KMS-11 (cell line): ENCODE data around the gene SCGB2B2.

Experiments used
- H2AFZ ChIP-seq: fragments of 200-600 bp; sonication (generic); 2 replicates; pipeline ENCODE4 v1.6.1; 2016; ENCODE audit warnings: antibody characterized with exemption, mixed run types, low read depth
- H3K27ac ChIP-seq: fragments of 200-600 bp; sonication (generic); 2 replicates; pipeline ENCODE4 v1.6.1; 2016; ENCODE audit warnings: mild to moderate bottlenecking, mixed run types
- H3K27me3 ChIP-seq: fragments of 200-600 bp; sonication (generic); 2 replicates; pipeline ENCODE4 v1.6.1; 2017; ENCODE audit warnings: mild to moderate bottlenecking, low read depth, mixed run types, moderate library complexity; ENCODE audit not compliant: insufficient read depth
- H3K36me3 ChIP-seq: fragments of 200-600 bp; sonication (generic); 2 replicates; pipeline ENCODE4 v1.6.1; 2017; ENCODE audit warnings: mild to moderate bottlenecking, mixed run types; ENCODE audit not compliant: insufficient read depth
- H3K4me1 ChIP-seq: fragments of 200-600 bp; sonication (generic); 2 replicates; pipeline ENCODE4 v1.6.1; 2016; ENCODE audit warnings: mild to moderate bottlenecking, low read depth, mixed run types; ENCODE audit not compliant: poor library complexity, severe bottlenecking
- H3K4me2 ChIP-seq: fragments of 200-600 bp; sonication (generic); 2 replicates; pipeline ENCODE4 v1.7.0; 2016; ENCODE audit warnings: mild to moderate bottlenecking, mixed run types
- H3K4me3 ChIP-seq: fragments of 200-600 bp; sonication (generic); IDR thresholded peaks from 2 replicates; pipeline ENCODE4 v1.6.1; 2017; ENCODE audit warnings: low read depth, low read length, mixed read lengths; ENCODE audit not compliant: insufficient read depth
- H3K79me2 ChIP-seq: fragments of 200-600 bp; sonication (generic); 2 replicates; pipeline ENCODE4 v1.6.1; 2016; ENCODE audit warnings: low read depth, mixed run types; ENCODE audit not compliant: insufficient read depth
- H3K9ac ChIP-seq: fragments of 200-600 bp; sonication (generic); 2 replicates; pipeline ENCODE4 v1.6.1; 2016; ENCODE audit warnings: mild to moderate bottlenecking, mixed run types
- H4K20me1 ChIP-seq: fragments of 200-600 bp; sonication (generic); 2 replicates; pipeline ENCODE4 v1.6.1; 2016; ENCODE audit warnings: mild to moderate bottlenecking, mixed run types; ENCODE audit not compliant: insufficient read depth
- CTCF ChIP-seq: fragments of 200-600 bp; sonication (generic); conservative IDR thresholded peaks from 2 replicates; pipeline ENCODE4 v1.6.1; 2017; ENCODE audit warnings: low read depth, mild to moderate bottlenecking, antibody characterized with exemption, low read length, moderate library complexity, mixed read lengths

The SCGB2B2 gene

GRCh38 chr19:34681478-34681877 is 4.5 kb upstream of the SCGB2B2 start:
- no peak for TF ChIP-seq CTCF
- H3K27ac ChIP-seq = no peak overlapping the region
- no peak overlapping the region for H3K9ac ChIP-seq
- H2AFZ ChIP-seq = no peak overlapping the region
- H3K4me1 ChIP-seq = peaks cover 7% of the 10 kb centered on the region
- H3K4me2 ChIP-seq = no peak overlapping the region
- no peaks in the 10 kb centered on the region for H3K79me2 ChIP-seq
- no peak overlapping the region for H3K4me3 ChIP-seq
- H4K20me1 ChIP-seq = no peaks in the 10 kb centered on the region
- no peaks in the 10 kb centered on the region for H3K27me3 ChIP-seq
- peaks cover 3% of the 10 kb centered on the region; the same call in 1 of the 2 replicates for H3K36me3 ChIP-seq

GRCh38 chr19:34678421-34678820 is 1.5 kb upstream of the SCGB2B2 start:
- Histone ChIP-seq H4K20me1 (no peaks in the 10 kb centered on the region), H3K36me3 (peaks cover 3% of the 10 kb centered on the region; the same call in 1 of the 2 replicates), H3K4me2 (no peak overlapping the region), H3K4me1 (peaks cover 11% of the 10 kb centered on the region), H3K27me3 (no peaks in the 10 kb centered on the region), H3K79me2 (no peaks in the 10 kb centered on the region), H3K27ac (no peak overlapping the region), H3K4me3 (no peak overlapping the region), H3K9ac (no peak overlapping the region), H2AFZ (no peak overlapping the region)
- no peak for TF ChIP-seq CTCF

- H3K4me1 ChIP-seq = peaks cover 11% of the 10 kb centered on the region
- no peaks in the 10 kb centered on the region for H3K79me2 ChIP-seq
- peak overlapping the region; percentile 76 for H3K9ac ChIP-seq
- H4K20me1 ChIP-seq = no peaks in the 10 kb centered on the region
- no peaks in the 10 kb centered on the region for H3K27me3 ChIP-seq
- no peak overlapping the region for H3K4me3 ChIP-seq
- TF ChIP-seq CTCF = no peak
- H3K4me2 ChIP-seq = peak overlapping the region; percentile 67
- peak overlapping the region; percentile 84 for H3K27ac ChIP-seq
- peaks cover 3% of the 10 kb centered on the region; the same call in 1 of the 2 replicates for H3K36me3 ChIP-seq
- H2AFZ ChIP-seq = peak overlapping the region; percentile 100
Measured at GRCh38 chr19:34678085-34678412, 1.1 kb upstream of the SCGB2B2 start.

- H3K27ac ChIP-seq = peak within 1 kb of the TSS; percentile 84
Measured at GRCh38 chr19:34677386-34678084, 576 bp upstream of the SCGB2B2 start, which contains the start of gene ZNF302. Gene ZNF302 (plus strand): TSS chr19:34677678. CDS start chr19:34678805, 1,127 bp downstream.

More at GRCh38 chr19:34677386-34678084, 576 bp upstream of the SCGB2B2 start, which contains the start of gene ZNF302:
- TF ChIP-seq CTCF = no peak
- H3K4me2 ChIP-seq = peak within 1 kb of the TSS; percentile 67
- H3K36me3 ChIP-seq = peaks cover 3% of the 10 kb centered on the region; the same call in 1 of the 2 replicates
- no peaks in the 10 kb centered on the region for H3K27me3 ChIP-seq
- H3K79me2 ChIP-seq = no peaks in the 10 kb centered on the region
- H3K4me3 ChIP-seq = no peak within 1 kb of the TSS
- H2AFZ ChIP-seq = peak within 1 kb of the TSS; percentile 100
- peak within 1 kb of the TSS; percentile 76 for H3K9ac ChIP-seq
- H3K4me1 ChIP-seq = peaks cover 11% of the 10 kb centered on the region
- H4K20me1 ChIP-seq = no peaks in the 10 kb centered on the region
